Fibroblast of the aortic adventitia (primary cell): ENCODE measurements around the gene REXO4. TPM values are rescaled to one million over a fixed set of nuclear protein-coding genes. Genes with fewer than 3 reads are reported as not detected.
"Not testable (repeated sequence)": the region's sequence is repeated elsewhere in the genome, so short reads cannot be mapped to it uniquely, and the experiment has no call there.

ENCODE experiments used
- DNase-seq: peaks from one replicate; pipeline ENCODE4 v3.0.0-alpha.2; 2010; ENCODE audit warnings: low read depth
- H3K4me3 ChIP-seq: 2 replicates; pipeline ENCODE4 v1.5.1; 2011; ENCODE audit warnings: low read depth, mild to moderate bottlenecking, control low read depth, low read length, moderate library complexity
- CTCF ChIP-seq: IDR thresholded peaks from 2 replicates; pipeline ENCODE4 v1.5.1; 2011; ENCODE audit warnings: mild to moderate bottlenecking, low read length, control low read depth, inconsistent platforms; ENCODE audit not compliant: insufficient read depth
- total RNA-seq: library from RNA; depleted of rRNA; stranded (reverse); fragments of >200 nt; gene quantifications from 2 replicates; pipeline ENCODE4 v1.2.3, GENCODE V29; 2012; ENCODE audit warnings: low replicate concordance

Gene REXO4
- total RNA-seq, 1 donor: 11.7 TPM

DNA sequence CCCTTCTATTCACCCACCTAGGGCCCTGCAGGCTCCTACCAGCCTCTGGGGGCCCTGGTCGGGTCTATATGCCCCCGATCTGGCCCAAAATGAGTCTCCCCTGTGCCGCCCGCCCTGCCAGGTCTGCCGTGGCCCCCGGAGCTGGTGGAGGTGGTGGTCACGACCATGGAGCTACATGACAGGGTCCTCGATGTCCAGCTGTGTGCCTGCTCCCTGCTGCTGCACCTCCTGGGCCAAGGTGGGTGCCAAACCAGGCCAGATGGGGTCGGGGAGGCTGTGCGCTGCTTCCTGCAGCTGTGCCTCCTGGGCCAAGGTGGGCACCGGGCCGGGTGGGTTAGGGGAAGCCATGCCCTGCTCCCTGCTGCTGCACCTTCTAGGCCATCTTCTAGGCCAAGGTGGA lies 17.5 kb downstream of the REXO4 start:
- TF ChIP-seq CTCF: no peak
- no peak for DNase-seq
- no peak overlapping the region for H3K4me3 ChIP-seq

GRCh38 chr9:133397895-133398294 lies 19.9 kb downstream of the REXO4 start:
- TF ChIP-seq CTCF: no peak
- DNase-seq: no peak
- no peak overlapping the region for H3K4me3 ChIP-seq

DNA sequence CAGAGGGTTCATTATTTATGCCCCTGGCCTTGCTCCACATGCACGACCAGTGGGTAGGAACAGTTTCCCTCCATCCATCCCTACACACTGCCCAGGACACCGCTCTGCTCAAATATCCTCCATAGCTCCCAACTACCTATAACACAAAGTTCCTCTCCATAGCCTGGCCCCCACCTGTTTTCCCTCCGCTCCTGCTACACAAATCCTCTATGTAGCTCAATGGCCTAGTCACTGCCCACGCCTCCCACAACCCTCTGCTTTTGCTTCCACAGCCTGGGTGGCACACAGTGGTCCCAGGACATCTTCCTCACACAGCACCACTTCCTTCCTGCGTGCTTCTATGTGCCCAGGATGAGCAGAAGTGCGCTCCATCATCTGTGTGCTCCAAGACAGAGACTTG lies 20.4 kb downstream of the REXO4 start:
- DNase-seq: no peak
- TF ChIP-seq CTCF: no peak
- no peak overlapping the region for H3K4me3 ChIP-seq

GRCh38 chr9:133396952-133397351 lies 20.9 kb downstream of the REXO4 start:
- no peak for TF ChIP-seq CTCF
- no peak for DNase-seq

DNA sequence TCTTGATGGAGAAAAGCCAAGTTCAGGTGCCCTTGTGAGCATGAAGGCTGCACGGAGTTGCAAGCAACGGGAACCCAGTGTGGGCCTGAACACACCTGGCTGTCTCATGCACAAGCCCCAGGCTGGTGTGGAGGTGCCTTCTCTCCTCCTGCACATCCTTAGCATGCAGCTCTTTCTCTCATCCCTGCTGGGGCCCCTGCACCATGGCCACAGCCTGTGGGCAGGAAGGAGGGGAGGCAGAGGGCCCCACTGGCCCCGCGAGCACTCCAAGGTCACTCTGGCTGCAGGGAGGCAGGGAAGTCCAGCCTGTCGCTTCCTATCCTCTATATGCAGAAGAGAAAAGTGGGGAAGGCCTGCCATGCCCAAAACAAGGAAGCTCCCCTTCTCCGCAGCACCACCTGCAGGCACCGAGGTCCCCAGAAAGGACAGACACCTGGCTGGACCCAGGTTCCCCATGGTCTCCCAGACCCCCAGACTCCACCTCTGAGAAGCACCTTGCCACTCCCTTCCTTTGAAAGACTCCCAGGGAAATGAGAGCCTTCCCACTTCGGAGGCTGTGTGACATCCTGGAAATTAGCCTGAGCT lies 23.0 kb downstream of the REXO4 start:
- no peak for DNase-seq
- no peak for TF ChIP-seq CTCF
- H3K4me3 ChIP-seq: no peak overlapping the region

More at GRCh38 chr9:133396952-133397351, 20.9 kb downstream of the REXO4 start:
- H3K4me3 ChIP-seq: no peak overlapping the region

DNA sequence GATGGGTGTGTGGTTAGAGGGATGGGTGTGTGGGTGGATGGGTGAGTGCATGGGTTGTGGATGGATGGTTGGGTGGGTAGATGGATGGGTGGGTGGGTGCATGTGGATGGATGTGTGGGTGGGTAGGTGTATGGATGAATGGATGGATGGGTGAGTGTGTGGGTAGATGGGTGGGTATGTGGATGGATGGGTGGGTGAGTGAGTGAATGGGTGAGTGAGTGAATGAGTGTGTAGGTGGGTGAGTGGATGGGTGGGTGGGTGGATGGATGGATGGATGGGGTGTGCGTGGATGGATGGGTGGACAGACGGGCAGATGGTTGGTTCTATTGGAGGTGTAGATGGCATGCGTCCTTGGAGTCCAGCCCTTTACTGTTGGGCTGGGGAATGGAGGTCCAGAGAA lies 24.4 kb downstream of the REXO4 start:
- no peak for DNase-seq
- H3K4me3 ChIP-seq: no peak overlapping the region
- no peak for TF ChIP-seq CTCF

- DNase-seq: not testable (repeated sequence)
These were observed 25.5 kb downstream of the REXO4 start for GRCh38 chr9:133392308-133392707.

DNA sequence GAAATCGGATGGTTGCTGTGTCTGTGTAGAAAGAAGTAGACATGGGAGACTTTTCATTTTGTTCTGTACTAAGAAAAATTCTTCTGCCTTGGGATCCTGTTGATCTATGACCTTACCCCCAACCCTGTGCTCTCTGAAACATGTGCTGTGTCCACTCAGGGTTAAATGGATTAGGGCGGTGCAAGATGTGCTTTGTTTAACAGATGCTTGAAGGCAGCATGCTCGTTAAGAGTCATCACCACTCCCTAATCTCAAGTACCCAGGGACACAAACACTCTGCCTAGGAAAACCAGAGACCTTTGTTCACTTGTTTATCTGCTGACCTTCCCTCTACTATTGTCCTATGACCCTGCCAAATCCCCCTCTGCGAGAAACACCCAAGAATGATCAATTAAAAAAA lies 26.4 kb downstream of the REXO4 start:
- H3K4me3 ChIP-seq, DNase-seq: not testable (repeated sequence)

More at GRCh38 chr9:133392308-133392707, 25.5 kb downstream of the REXO4 start:
- H3K4me3 ChIP-seq: not testable (repeated sequence)
